GM06990 (cell line): ENCODE measurements around the gene PACRG.

Source experiments
- DNase-seq: peaks from one replicate; pipeline ENCODE4 v3.0.0-alpha.2; 2011; ENCODE audit not compliant: insufficient read length; ENCODE audit errors: extremely low read depth
- H3K27me3 ChIP-seq: replicated peaks from 2 replicates; pipeline ENCODE4 v1.6.0; 2011; ENCODE audit warnings: low read length; ENCODE audit not compliant: control insufficient read depth, insufficient read depth
- H3K36me3 ChIP-seq: 2 replicates; pipeline ENCODE4 v1.5.1; 2011; ENCODE audit warnings: low read length; ENCODE audit not compliant: control insufficient read depth, insufficient read depth
- H3K4me3 ChIP-seq: replicated peaks from 2 replicates; pipeline ENCODE4 v1.5.1; 2011; ENCODE audit warnings: low read depth, mild to moderate bottlenecking, control low read depth, low read length
- CTCF ChIP-seq: IDR thresholded peaks from 2 replicates; pipeline ENCODE4 v1.5.1; 2011; ENCODE audit warnings: low read length, control low read depth, mild to moderate bottlenecking, inconsistent platforms; ENCODE audit not compliant: insufficient read depth, poor library complexity, severe bottlenecking

PACRG gene

GRCh38 chr6:163191704-163192537, 464.1 kb downstream of the PACRG start:
- no peaks in the 10 kb centered on the region for H3K27me3 ChIP-seq
- no peak for TF ChIP-seq CTCF
- H3K36me3 ChIP-seq, result no peaks in the 10 kb centered on the region
- H3K4me3 ChIP-seq, result no peak overlapping the region
- DNase-seq, result no peak

GRCh38 chr6:163192591-163192990, 464.8 kb downstream of the PACRG start:
- TF ChIP-seq CTCF, result no peak
- DNase-seq, result no peak
- Histone ChIP-seq H3K27me3 (no peaks in the 10 kb centered on the region), H3K36me3 (no peaks in the 10 kb centered on the region), H3K4me3 (no peak overlapping the region)

- Histone ChIP-seq H3K4me3 (no peak overlapping the region), H3K36me3 (no peaks in the 10 kb centered on the region), H3K27me3 (no peaks in the 10 kb centered on the region)
- no peak for TF ChIP-seq CTCF
- DNase-seq, result no peak
Measured at GRCh38 chr6:163193326-163193725, 465.6 kb downstream of the PACRG start.

DNA sequence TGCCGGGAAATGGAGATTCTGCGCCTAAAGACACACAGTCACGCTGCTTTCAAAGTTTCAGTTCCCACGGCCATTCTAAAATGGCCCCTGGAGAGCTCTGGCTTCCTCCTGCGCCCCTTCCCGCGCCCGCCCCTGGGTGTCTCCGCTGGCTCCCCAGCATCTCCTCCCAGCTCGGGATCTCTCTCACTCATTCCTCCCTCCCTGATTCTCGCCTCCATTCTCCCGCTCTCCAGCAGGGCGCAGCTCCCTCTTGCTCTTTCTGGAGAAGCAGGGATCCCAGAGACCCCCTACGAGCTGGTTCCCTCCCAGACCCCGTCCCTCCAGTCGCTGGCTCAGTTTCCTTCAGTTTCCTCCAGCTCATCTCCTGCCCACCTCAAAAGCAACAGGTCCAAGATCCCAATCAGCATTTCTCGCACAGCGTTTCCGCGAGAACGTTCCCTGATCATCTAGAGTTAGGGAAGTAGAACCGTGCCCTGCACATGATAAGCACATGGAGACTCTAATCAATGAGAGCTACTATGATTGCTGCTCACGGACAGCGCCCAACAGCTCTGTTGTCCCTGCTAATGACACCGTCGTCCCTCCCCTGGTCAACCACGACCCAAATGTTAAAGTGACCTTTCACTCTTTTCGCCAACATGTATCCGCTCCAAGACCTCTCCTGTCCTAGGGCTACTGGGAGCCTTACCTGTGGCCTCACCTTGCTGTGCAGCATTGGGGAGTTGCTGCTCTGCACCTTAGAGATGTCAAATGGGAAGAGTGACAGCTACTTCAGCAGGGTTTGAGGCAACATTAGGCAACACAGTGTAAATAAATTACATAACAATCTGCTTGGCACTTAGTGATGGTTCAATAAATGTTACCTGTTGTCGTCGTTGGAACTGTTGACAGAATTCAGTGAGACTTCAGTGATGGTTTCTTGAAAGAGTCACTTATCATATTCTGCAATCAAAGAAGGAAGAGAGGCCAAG, 468.2 kb downstream of the PACRG start:
- no peaks in the 10 kb centered on the region for H3K27me3 ChIP-seq
- TF ChIP-seq CTCF, result no peak
- no peak overlapping the region for H3K4me3 ChIP-seq
- no peaks in the 10 kb centered on the region for H3K36me3 ChIP-seq
- no peak for DNase-seq

GRCh38 chr6:163197839-163198238, 470.1 kb downstream of the PACRG start:
- no peak for DNase-seq
- H3K36me3 ChIP-seq, result no peaks in the 10 kb centered on the region
- no peak overlapping the region for H3K4me3 ChIP-seq
- TF ChIP-seq CTCF, result no peak
- H3K27me3 ChIP-seq, result no peaks in the 10 kb centered on the region
